ENCODE data around the gene ABI3.

ABI3 gene

DNA sequence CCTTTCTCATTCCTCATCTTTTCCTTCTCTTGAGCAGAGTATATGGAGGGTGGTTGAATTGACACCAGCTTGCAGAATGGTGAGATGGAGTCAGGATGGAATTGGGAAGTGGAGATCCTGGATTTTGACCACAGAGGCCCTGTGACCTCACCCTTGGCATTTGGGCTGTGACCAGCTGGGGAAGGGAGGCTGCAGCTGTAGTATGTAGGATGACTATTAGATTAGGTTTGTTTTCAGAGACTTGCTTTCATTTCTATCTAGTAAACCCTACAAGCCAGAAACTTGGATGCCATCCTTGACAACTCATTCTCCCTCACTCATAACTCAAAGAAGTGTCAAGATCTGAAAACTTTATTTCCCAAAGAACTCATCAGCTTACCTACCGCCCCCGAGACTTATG lies 6.0 kb upstream of the ABI3 start:
- Histone ChIP-seq H3K4me3 (IDR thresholded peaks at IDR 0.05; ENCODE audit: insufficient read depth, low read depth, low read length) (no peak overlapping the region), H3K4me2 (no peak overlapping the region)

DNA sequence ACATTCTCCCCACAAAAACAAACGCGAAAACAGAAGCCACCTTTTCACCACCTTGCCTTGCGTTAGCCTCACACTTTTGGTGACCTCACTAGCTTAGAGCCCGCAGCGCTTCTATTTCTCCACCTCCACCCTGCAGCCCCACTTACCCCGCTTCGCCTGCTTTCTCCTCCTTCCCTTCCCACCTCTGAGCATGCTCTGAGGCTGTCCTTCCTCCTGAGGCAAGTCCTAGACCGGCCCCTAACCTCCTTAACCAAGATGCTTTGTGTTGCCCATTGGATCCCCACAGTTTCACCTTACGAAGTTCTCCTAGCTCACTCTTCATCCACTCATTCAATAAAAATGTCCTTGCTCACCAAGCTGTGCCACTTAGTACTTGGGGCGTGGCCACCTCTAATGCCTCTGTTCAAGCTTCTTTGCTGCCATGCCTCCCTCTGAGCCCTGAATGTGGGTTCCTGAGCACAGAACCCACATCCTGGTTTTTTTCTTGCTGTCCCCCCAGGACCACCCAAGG lies 1.4 kb upstream of the ABI3 start:
- H3K4me3 ChIP-seq (IDR thresholded peaks at IDR 0.05; ENCODE audit: insufficient read depth, low read depth, low read length), result no peak overlapping the region

More for the DNA sequence above, 6.0 kb upstream of the ABI3 start:
- Histone ChIP-seq H3K36me3 (ENCODE audit: insufficient read depth) (no peaks in the 10 kb centered on the region), H3K4me1 (ENCODE audit: low read depth, poor library complexity, severe bottlenecking) (no peaks in the 10 kb centered on the region), H3K27ac (no peak overlapping the region), H4K20me1 (ENCODE audit: insufficient read depth) (no peaks in the 10 kb centered on the region), H3K27me3 (ENCODE audit: insufficient read depth, low read depth) (peaks cover 19% of the 10 kb centered on the region), H2AFZ (ENCODE audit: low read depth) (no peak overlapping the region), H3K9ac (no peak overlapping the region), H3K79me2 (ENCODE audit: insufficient read depth, low read depth) (no peaks in the 10 kb centered on the region)
- TF ChIP-seq, protein P1, sequence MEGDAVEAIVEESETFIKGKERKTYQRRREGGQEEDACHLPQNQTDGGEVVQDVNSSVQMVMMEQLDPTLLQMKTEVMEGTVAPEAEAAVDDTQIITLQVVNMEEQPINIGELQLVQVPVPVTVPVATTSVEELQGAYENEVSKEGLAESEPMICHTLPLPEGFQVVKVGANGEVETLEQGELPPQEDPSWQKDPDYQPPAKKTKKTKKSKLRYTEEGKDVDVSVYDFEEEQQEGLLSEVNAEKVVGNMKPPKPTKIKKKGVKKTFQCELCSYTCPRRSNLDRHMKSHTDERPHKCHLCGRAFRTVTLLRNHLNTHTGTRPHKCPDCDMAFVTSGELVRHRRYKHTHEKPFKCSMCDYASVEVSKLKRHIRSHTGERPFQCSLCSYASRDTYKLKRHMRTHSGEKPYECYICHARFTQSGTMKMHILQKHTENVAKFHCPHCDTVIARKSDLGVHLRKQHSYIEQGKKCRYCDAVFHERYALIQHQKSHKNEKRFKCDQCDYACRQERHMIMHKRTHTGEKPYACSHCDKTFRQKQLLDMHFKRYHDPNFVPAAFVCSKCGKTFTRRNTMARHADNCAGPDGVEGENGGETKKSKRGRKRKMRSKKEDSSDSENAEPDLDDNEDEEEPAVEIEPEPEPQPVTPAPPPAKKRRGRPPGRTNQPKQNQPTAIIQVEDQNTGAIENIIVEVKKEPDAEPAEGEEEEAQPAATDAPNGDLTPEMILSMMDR (conservative IDR thresholded peaks at IDR 0.05; ENCODE audit: low read depth, low read length), result no peak

DNA sequence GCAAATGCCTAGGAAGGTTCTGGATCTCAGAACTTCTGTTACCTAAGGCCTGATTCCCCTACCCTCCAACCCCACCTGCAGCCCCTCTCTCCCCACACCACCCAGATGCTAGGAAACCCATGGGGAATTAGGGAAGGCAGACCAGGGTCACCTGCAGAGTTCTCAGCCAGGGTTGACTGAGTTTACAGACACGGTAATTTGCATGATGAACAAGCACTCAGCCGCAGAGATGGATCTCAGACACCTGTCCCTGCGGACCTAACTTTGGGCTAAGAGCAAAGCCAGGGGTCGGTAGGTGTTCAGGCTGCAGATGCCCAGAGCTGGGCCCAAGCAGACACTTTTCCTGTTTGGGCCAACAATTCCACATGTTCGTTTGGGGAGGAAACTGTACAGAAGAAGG lies 2.9 kb downstream of the ABI3 start:
- Histone ChIP-seq H3K27ac (no peak overlapping the region), H3K79me2 (ENCODE audit: insufficient read depth, low read depth) (no peaks in the 10 kb centered on the region), H3K36me3 (ENCODE audit: insufficient read depth) (no peaks in the 10 kb centered on the region), H3K27me3 (ENCODE audit: insufficient read depth, low read depth) (peaks cover 3% of the 10 kb centered on the region; the same call in 1 of the 2 replicates), H3K4me3 (IDR thresholded peaks at IDR 0.05; ENCODE audit: insufficient read depth, low read depth, low read length) (no peak overlapping the region), H2AFZ (ENCODE audit: low read depth) (no peak overlapping the region), H3K4me1 (ENCODE audit: low read depth, poor library complexity, severe bottlenecking) (no peaks in the 10 kb centered on the region), H3K9ac (no peak overlapping the region), H3K4me2 (no peak overlapping the region), H4K20me1 (ENCODE audit: insufficient read depth) (no peaks in the 10 kb centered on the region)
- TF ChIP-seq, protein P1 (conservative IDR thresholded peaks at IDR 0.05; ENCODE audit: low read depth, low read length), result no peak

More for the DNA sequence above, 1.4 kb upstream of the ABI3 start:
- H3K9ac ChIP-seq, result no peak overlapping the region
- H3K79me2 ChIP-seq (ENCODE audit: insufficient read depth, low read depth), result no peaks in the 10 kb centered on the region
- H2AFZ ChIP-seq (ENCODE audit: low read depth), result no peak overlapping the region
- H4K20me1 ChIP-seq (ENCODE audit: insufficient read depth), result no peaks in the 10 kb centered on the region
- H3K27ac ChIP-seq, result no peak overlapping the region
- no peaks in the 10 kb centered on the region for H3K4me1 ChIP-seq (ENCODE audit: low read depth, poor library complexity, severe bottlenecking)
- no peaks in the 10 kb centered on the region for H3K36me3 ChIP-seq (ENCODE audit: insufficient read depth)
- H3K4me2 ChIP-seq, result no peak overlapping the region
- TF ChIP-seq, protein P1 (conservative IDR thresholded peaks at IDR 0.05; ENCODE audit: low read depth, low read length), result no peak
- peaks cover 13% of the 10 kb centered on the region; the same call in 1 of the 2 replicates for H3K27me3 ChIP-seq (ENCODE audit: insufficient read depth, low read depth)

DNA sequence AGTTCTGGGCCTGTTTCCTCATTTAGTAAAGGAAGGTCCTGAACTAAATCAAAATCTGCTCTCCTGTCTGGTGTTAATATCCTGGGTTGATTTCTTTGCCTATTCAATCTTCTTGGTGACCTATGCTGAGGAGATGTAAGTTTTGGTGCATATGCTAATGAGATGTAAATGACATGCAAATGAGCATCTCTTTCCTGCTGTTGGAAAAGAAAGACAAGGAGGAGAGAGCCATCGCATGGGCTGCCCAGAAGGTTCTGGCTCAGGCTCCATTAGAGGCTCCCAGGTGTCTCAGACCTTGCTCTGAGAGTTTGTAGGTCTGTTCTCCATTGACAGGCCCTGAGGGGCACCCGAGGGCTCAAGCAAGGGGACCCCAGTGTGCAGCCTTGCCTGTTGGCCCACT lies 3.3 kb downstream of the ABI3 start:
- H3K4me3 ChIP-seq (IDR thresholded peaks at IDR 0.05; ENCODE audit: insufficient read depth, low read depth, low read length), result no peak overlapping the region
- H3K27me3 ChIP-seq (ENCODE audit: insufficient read depth, low read depth), result peaks cover 3% of the 10 kb centered on the region; the same call in 1 of the 2 replicates
- no peak overlapping the region for H2AFZ ChIP-seq (ENCODE audit: low read depth)
- H4K20me1 ChIP-seq (ENCODE audit: insufficient read depth), result no peaks in the 10 kb centered on the region
- no peak overlapping the region for H3K4me2 ChIP-seq
- no peak overlapping the region for H3K27ac ChIP-seq
- no peaks in the 10 kb centered on the region for H3K79me2 ChIP-seq (ENCODE audit: insufficient read depth, low read depth)
- TF ChIP-seq, protein P1 (conservative IDR thresholded peaks at IDR 0.05; ENCODE audit: low read depth, low read length), result no peak
- no peaks in the 10 kb centered on the region for H3K4me1 ChIP-seq (ENCODE audit: low read depth, poor library complexity, severe bottlenecking)
- H3K36me3 ChIP-seq (ENCODE audit: insufficient read depth), result no peaks in the 10 kb centered on the region
- H3K9ac ChIP-seq, result no peak overlapping the region

All from KMS-11 (cell line).